ENCODE data around the gene C3orf52. TPM values are rescaled to one million over a fixed set of nuclear protein-coding genes. Genes with fewer than 3 reads are reported as not detected.

Gene C3orf52
- total and polyA plus RNA-seq, 4 donors = 0.88 to 16.8 (median 5.2) TPM

DNA sequence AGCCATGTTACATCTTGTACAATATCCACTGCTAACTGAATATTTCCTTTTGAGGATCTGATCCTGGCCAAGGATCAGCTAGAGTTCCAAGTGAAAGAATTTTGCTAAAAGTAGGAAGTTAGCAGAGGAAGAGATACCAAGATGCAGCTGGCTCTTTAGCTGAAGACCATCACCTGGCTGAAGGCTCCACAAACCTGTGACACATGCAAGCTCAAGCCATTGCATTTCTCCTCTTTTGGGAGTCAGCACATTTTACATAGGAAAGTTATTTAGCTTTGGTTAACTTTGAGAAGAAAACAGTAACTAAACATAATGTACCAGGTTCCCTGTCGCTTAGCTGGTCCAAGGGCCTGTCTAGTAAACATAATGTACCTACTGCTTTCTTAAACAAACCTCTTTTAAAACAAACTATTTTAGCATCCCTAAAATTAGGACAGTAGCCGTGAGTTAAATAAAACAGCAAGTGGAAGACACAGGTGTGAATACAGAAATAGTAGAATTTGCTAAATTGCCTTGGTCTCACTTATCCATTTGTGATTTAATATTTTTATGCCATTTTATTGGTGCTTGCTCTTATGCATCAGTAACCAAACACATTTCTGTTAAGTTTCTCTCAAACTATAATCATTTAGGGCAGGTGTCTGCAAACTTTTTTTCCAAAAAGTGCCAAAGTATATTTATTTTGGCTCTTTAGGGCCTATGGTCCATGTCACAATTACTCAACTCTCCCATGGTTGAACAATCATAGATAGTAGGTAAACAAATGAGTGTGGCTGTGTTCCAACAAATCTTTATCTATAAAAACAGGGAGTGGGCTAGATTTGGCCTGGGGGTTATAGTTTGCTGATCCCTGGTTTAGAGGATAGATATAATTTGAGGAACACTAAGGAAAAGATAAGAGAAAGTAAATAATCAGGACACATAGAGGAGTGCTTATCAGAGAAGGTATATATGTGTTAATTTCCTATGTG, 35.7 kb downstream of the C3orf52 start:
- DNase-seq = no peak
- 94 to 97% methylated on average over 2 of the region's 2 CpGs for WGBS, 2 donors
- no peak for ATAC-seq (ENCODE audit: low FRiP score)
- Histone ChIP-seq H3K9me3 (ENCODE audit: control insufficient read depth, low read length) (no peaks in the 10 kb centered on the region), H3K27me3 (ENCODE audit: control insufficient read depth in 1 of 2, insufficient read depth in 2 of 2, low read length in 1 of 2) (no peaks in the 10 kb centered on the region), H3K27ac (ENCODE audit: low read depth in 1 of 2, low read length in 2 of 2) (no peak overlapping the region), H3K4me3 (ENCODE audit: low read length in 2 of 2) (no peak overlapping the region), H3K4me1 (ENCODE audit: control insufficient read depth in 1 of 2, insufficient read depth in 2 of 2, low read length in 2 of 2) (no peaks in the 10 kb centered on the region), H3K36me3 (ENCODE audit: control insufficient read depth in 1 of 2, insufficient read depth in 2 of 2, low read length in 1 of 2) (peaks cover 3% of the 10 kb centered on the region in 2 donors)
- intact Hi-C loops (cut with DNase I) = no loop called here

DNA sequence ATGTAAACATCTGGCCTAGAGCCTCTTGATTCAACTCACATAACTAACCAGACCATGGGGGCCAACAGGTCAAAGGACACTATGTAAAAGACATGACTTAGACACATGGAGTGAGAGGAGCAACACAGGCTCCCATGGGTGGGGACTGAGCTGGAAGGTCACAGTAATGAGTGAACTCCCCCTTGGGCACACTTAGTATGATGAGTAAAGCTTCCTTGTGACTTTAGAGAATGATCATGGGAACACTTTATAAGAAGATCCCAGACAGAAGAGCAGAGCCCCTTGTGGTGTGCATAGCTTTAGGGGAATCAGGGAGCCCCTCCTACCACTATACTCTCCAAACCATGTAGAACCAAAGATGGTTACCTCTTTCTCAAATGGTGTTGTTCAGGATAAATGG, 36.7 kb downstream of the C3orf52 start:
- Histone ChIP-seq H3K9me3 (ENCODE audit: control insufficient read depth, low read length) (no peaks in the 10 kb centered on the region), H3K4me1 (ENCODE audit: control insufficient read depth in 1 of 2, insufficient read depth in 2 of 2, low read length in 2 of 2) (no peaks in the 10 kb centered on the region), H3K4me3 (ENCODE audit: low read length in 2 of 2) (no peak overlapping the region), H3K27me3 (ENCODE audit: control insufficient read depth in 1 of 2, insufficient read depth in 2 of 2, low read length in 1 of 2) (no peaks in the 10 kb centered on the region), H3K36me3 (ENCODE audit: control insufficient read depth in 1 of 2, insufficient read depth in 2 of 2, low read length in 1 of 2) (peaks cover 0 to 6% of the 10 kb centered on the region in 2 donors), H3K27ac (ENCODE audit: low read depth in 1 of 2, low read length in 2 of 2) (no peak overlapping the region)
- ATAC-seq (ENCODE audit: low FRiP score) (no peak), DNase-seq (no peak)
- intact Hi-C loops (cut with DNase I) = no loop called here

DNA sequence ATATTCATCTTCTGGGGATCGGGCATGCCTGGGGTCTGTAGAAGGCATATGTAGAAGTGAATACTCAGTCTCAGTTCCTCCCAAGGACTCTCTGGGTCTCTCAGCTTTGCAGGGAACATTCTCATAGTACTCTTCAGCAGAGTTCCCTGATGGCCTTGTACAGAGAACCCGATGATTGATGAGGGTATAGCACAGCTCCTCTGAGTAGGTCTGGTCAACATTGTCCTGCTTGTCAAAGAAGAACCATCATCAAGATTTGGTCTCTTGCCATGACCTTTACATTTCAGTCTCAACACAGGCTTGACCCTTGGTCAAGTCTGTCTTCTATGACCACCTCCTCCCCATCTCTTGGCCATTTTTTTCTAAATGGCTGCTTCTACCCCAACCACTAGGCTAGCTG, 37.4 kb downstream of the C3orf52 start:
- Histone ChIP-seq H3K4me3 (ENCODE audit: low read length in 2 of 2) (no peak overlapping the region), H3K9me3 (ENCODE audit: control insufficient read depth, low read length) (no peaks in the 10 kb centered on the region), H3K36me3 (ENCODE audit: control insufficient read depth in 1 of 2, insufficient read depth in 2 of 2, low read length in 1 of 2) (peaks cover 0 to 5% of the 10 kb centered on the region in 2 donors), H3K4me1 (ENCODE audit: control insufficient read depth in 1 of 2, insufficient read depth in 2 of 2, low read length in 2 of 2) (no peaks in the 10 kb centered on the region), H3K27me3 (ENCODE audit: control insufficient read depth in 1 of 2, insufficient read depth in 2 of 2, low read length in 1 of 2) (no peaks in the 10 kb centered on the region), H3K27ac (ENCODE audit: low read depth in 1 of 2, low read length in 2 of 2) (no peak overlapping the region)
- 94 to 98% methylated on average over 2 of the region's 2 CpGs for WGBS, 2 donors
- ATAC-seq (ENCODE audit: low FRiP score) (no peak), DNase-seq (no peak)
- intact Hi-C loops (cut with DNase I) = no loop called here

DNA sequence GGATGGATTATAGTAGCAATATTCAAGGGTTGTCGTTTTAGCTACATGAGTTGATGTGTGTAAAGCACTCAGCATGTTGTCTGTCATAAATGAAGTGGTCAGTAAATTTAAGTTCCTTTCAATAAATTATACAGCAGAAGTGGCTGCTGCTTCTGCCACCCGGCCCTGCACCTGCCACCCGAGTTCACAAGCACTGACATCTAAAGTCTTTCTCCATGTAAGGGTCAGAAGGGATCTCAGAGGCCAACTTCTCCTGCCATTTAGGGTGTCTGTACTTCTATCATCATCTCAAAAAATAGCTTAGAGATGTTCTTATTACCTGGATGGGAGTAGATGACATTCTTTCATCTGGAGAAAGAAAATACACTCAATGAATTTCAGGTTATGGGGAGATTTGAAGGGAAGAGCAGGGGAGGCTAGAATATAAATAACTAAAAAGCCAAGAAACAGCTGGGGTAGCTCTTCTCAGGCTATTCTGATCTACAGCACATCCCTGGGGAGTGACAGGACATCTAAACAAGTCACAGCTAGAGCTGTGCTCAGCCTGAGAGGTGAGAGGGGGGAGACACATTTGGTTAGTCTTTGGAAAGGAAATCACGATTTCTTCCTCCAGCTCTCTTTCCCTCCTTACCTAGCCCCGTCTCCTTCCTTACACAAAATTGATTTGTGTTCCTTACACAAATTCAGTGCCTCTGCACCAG, 38.9 kb downstream of the C3orf52 start:
- Histone ChIP-seq H3K36me3 (ENCODE audit: control insufficient read depth in 1 of 2, insufficient read depth in 2 of 2, low read length in 1 of 2) (peaks cover 2 to 5% of the 10 kb centered on the region in 2 donors), H3K9me3 (ENCODE audit: control insufficient read depth, low read length) (no peaks in the 10 kb centered on the region), H3K27ac (ENCODE audit: low read depth in 1 of 2, low read length in 2 of 2) (no peak overlapping the region), H3K27me3 (ENCODE audit: control insufficient read depth in 1 of 2, insufficient read depth in 2 of 2, low read length in 1 of 2) (no peaks in the 10 kb centered on the region), H3K4me3 (ENCODE audit: low read length in 2 of 2) (no peak overlapping the region), H3K4me1 (ENCODE audit: control insufficient read depth in 1 of 2, insufficient read depth in 2 of 2, low read length in 2 of 2) (no peaks in the 10 kb centered on the region)
- WGBS, 2 donors = 74 to 76% methylated on average over 5 of the region's 5 CpGs
- intact Hi-C loops (cut with DNase I) = no loop called here
- DNase-seq (no peak), ATAC-seq (ENCODE audit: low FRiP score) (no peak)

DNA sequence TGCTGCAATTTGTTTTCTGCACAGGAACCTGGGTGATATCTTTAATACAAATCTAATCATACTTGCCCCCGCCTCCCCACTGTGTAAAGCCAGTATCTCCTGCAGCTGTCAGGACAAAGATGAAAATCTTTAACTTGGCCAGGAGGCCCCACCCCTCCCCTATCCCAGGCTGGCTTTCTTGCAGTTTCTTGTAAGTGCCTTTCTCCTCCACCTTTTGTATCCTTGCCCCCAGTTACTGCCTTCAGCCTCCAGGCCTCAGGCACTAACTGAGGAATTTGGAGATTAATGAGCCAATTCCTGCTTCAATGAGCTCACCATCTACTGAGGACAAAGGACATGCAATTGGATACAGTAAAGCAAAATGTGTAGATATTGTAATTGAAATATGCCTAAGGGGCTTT, 40.3 kb downstream of the C3orf52 start:
- H3K27me3 ChIP-seq (ENCODE audit: control insufficient read depth in 1 of 2, insufficient read depth in 2 of 2, low read length in 1 of 2) = no peaks in the 10 kb centered on the region
- H3K4me3 ChIP-seq (ENCODE audit: low read length in 2 of 2) = no peak overlapping the region
- peaks cover 2 to 8% of the 10 kb centered on the region in 2 donors for H3K36me3 ChIP-seq (ENCODE audit: control insufficient read depth in 1 of 2, insufficient read depth in 2 of 2, low read length in 1 of 2)
- intact Hi-C loops (cut with DNase I) = no loop called here
- no peaks in the 10 kb centered on the region for H3K9me3 ChIP-seq (ENCODE audit: control insufficient read depth, low read length)
- ATAC-seq (ENCODE audit: low FRiP score) (no peak), DNase-seq (no peak)
- H3K27ac ChIP-seq (ENCODE audit: low read depth in 1 of 2, low read length in 2 of 2) = no peak overlapping the region
- WGBS, 2 donors = 60 to 71% methylated on average over 1 of the region's 1 CpG
- H3K4me1 ChIP-seq (ENCODE audit: control insufficient read depth in 1 of 2, insufficient read depth in 2 of 2, low read length in 2 of 2) = no peaks in the 10 kb centered on the region

DNA sequence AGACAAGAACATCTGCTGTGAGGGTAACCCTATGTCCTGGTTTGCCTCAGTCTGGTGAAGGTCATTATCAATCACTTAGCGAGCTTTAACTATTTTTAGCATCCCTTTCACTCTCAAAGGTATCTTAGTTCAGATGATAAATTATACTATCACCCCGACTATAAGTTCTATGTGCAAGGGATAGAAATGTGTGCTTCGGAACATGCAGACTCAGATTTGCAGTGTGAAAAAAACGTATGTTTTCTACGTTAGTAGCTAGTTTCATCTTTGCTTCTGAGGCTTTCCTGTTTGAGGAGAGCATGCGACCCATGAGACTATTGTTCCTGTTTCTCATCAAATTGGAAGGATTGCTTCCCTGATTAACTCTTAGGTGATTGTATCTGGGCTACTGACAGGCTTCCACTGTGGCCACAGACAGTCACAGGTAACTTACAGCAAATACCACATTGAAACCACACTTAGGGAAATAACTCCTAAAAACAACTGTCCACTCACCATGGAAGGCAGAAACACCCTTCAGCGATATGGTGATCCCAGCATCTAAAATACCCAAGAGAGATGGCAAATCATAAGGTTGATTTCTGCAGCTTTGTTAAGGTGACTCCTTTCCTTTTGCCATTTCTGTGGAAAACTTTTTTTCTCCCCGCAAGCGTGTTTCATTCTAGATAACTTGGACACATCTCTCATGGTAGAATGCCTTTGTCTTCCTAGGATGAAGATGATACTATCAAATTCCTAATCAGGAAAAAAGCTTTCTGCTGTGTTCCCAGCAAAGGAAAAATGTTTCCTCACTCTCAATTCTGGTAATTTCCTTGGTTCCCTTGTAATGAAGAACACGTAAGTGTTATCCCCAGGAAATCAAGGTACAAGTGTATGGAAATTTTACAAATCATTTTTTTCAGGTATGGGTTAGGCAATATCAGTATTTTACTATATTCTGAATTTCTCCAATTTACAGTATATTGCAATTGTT, 41.6 kb downstream of the C3orf52 start:
- Histone ChIP-seq H3K27ac (ENCODE audit: low read depth in 1 of 2, low read length in 2 of 2) (no peak overlapping the region), H3K9me3 (ENCODE audit: control insufficient read depth, low read length) (no peaks in the 10 kb centered on the region), H3K4me1 (ENCODE audit: control insufficient read depth in 1 of 2, insufficient read depth in 2 of 2, low read length in 2 of 2) (no peaks in the 10 kb centered on the region), H3K27me3 (ENCODE audit: control insufficient read depth in 1 of 2, insufficient read depth in 2 of 2, low read length in 1 of 2) (no peaks in the 10 kb centered on the region), H3K4me3 (ENCODE audit: low read length in 2 of 2) (no peak overlapping the region), H3K36me3 (ENCODE audit: control insufficient read depth in 1 of 2, insufficient read depth in 2 of 2, low read length in 1 of 2) (peaks cover 2 to 8% of the 10 kb centered on the region in 2 donors)
- intact Hi-C loops (cut with DNase I) = no loop called here
- ATAC-seq (ENCODE audit: low FRiP score) = no peak
- no peak for DNase-seq
- 82 to 84% methylated on average over 10 of the region's 10 CpGs for WGBS, 2 donors

DNA sequence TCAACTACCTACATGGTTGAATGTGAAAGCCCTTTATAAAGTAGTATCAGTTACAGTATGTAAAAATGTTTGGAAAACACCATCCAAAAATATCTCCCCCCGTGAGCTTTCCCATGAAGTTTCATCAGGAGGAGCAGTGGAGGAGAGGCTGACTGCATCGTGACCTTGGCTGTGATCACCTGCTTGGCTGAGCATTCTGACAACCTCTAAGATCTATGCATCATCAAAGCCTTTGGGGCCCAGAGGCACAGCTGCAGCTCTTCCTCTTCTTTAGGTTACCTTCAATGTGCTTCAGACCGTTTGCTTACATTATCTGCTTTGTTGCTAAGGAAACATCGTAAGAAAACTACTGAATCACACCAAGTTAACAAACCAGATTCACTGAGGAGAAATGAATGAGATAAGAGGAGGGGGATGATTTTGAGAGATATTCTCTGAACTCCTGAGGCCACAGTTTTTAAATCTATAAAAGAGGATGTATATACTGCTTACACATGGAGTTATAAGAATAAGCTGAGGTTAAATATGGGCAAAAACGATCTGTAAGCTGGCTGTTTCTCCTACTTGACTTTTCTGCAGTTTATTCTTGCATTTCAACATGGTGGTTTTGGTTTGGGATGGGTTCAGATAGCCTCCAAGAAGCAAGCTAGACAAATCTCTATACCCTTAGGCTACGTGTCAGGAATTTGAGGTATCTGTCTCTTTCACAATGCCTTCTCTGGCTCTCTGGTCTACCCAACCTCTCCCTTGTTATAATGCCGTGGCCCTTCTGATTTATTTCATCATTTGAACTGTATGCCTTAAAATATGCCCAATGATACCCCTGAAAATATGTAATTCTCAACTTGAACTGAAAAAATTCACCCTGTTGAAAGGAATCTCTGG, 42.9 kb downstream of the C3orf52 start:
- no peaks in the 10 kb centered on the region for H3K27me3 ChIP-seq (ENCODE audit: control insufficient read depth in 1 of 2, insufficient read depth in 2 of 2, low read length in 1 of 2)
- H3K9me3 ChIP-seq (ENCODE audit: control insufficient read depth, low read length) = no peaks in the 10 kb centered on the region
- DNase-seq (no peak), ATAC-seq (ENCODE audit: low FRiP score) (no peak)
- H3K4me1 ChIP-seq (ENCODE audit: control insufficient read depth in 1 of 2, insufficient read depth in 2 of 2, low read length in 2 of 2) = no peaks in the 10 kb centered on the region
- H3K36me3 ChIP-seq (ENCODE audit: control insufficient read depth in 1 of 2, insufficient read depth in 2 of 2, low read length in 1 of 2) = peaks cover 2 to 8% of the 10 kb centered on the region in 2 donors
- H3K27ac ChIP-seq (ENCODE audit: low read depth in 1 of 2, low read length in 2 of 2) = no peak overlapping the region
- intact Hi-C loops (cut with DNase I) = no loop called here
- WGBS, 2 donors = 82 to 83% methylated on average over 7 of the region's 7 CpGs
- no peak overlapping the region for H3K4me3 ChIP-seq (ENCODE audit: low read length in 2 of 2)

All from aorta (tissue), 5 donors.